ENCODE results near the gene GNL1.

Gene GNL1

GRCh38 chr6:30493643-30494250, 62.5 kb downstream of the GNL1 start:
- no peak for DNase-seq

- no peak for DNase-seq
Measured at GRCh38 chr6:30491991-30492952, 64.0 kb downstream of the GNL1 start.

Data from NCI-H510A treated with DMSO at 0.1 percent for 48 hours (cell line).